Activated effector memory CD4-positive, alpha-beta T cell treated with Interleukin-2 at 50 U/mL for 16 hours (primary cell): Measurements from ENCODE around the gene TM9SF4.

Experiments
- DNase-seq: peaks from one replicate; pipeline ENCODE4 v3.0.0-alpha.2; 2020

The TM9SF4 gene

DNA sequence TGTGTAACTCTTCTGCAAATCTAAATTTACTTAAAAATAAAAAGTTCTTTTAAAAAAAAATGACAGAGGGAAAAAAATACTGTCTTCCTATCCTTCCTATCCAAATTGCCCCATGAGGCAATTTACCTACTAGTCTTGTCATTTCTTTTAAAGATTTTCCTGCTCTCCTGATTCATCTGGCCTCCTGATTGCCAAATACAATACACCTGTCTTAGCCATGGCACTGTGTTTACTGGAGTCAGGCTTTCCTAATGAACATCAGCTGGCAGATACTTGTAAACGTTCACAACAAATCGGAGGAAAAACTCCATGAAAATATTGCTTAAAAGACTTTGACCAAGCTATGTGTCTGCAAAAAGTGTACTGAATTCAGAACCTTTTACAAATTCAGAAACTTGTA, 21.5 kb downstream of the TM9SF4 start:
- no peak for DNase-seq

GRCh38 chr20:32132911-32133549, 23.5 kb downstream of the TM9SF4 start:
- DNase-seq = no peak

GRCh38 chr20:32134026-32134425, 24.5 kb downstream of the TM9SF4 start:
- DNase-seq = no peak

- no peak for DNase-seq
Observed at GRCh38 chr20:32135983-32136515, 26.5 kb downstream of the TM9SF4 start.

- DNase-seq = no peak
Observed at GRCh38 chr20:32138921-32139320, 29.4 kb downstream of the TM9SF4 start.

- no peak for DNase-seq
Observed at GRCh38 chr20:32139947-32140346, 30.4 kb downstream of the TM9SF4 start.

DNA sequence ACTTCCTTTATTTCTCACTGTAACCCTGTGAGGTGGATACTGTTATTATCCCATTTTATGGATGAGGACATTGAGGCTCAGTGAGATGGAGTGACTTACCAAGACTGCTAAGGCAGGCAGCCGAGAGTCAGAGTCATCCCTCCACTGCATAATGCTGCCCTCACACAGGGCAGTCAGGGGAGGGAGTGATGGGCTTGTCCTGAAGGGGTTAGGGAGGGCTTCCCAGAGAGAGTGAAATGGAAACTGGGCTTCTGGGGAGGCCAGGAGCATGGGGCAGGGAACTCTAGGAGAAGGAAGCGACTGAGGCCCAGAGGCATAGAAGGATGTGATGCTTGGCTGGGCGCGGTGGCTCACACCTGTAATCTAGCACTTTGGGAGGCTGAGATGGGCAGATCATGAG, 31.1 kb downstream of the TM9SF4 start:
- no peak for DNase-seq

DNA sequence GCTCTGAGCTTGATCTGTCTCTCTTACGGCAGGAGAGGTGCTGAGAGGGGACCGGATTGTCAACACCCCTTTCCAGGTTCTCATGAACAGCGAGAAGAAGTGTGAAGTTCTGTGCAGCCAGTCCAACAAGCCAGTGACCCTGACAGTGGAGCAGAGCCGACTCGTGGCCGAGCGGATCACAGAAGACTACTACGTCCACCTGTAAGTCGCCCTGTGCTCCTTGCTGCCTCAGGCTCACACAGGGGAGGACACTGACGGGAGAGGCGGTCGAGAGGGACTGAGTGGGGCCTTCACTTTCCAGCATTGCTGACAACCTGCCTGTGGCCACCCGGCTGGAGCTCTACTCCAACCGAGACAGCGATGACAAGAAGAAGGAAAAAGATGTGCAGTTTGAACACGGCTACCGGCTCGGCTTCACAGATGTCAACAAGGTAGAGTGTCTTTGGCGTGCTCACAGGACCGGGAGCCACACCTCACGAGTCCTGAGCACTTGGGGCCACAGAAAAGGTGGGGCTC, 32.0 kb downstream of the TM9SF4 start:
- no peak for DNase-seq

GRCh38 chr20:32142088-32142487, 32.6 kb downstream of the TM9SF4 start:
- DNase-seq = no peak

- DNase-seq = no peak
Observed at GRCh38 chr20:32142991-32143390, 33.5 kb downstream of the TM9SF4 start.

GRCh38 chr20:32144898-32145662, 35.6 kb downstream of the TM9SF4 start:
- no peak for DNase-seq

DNA sequence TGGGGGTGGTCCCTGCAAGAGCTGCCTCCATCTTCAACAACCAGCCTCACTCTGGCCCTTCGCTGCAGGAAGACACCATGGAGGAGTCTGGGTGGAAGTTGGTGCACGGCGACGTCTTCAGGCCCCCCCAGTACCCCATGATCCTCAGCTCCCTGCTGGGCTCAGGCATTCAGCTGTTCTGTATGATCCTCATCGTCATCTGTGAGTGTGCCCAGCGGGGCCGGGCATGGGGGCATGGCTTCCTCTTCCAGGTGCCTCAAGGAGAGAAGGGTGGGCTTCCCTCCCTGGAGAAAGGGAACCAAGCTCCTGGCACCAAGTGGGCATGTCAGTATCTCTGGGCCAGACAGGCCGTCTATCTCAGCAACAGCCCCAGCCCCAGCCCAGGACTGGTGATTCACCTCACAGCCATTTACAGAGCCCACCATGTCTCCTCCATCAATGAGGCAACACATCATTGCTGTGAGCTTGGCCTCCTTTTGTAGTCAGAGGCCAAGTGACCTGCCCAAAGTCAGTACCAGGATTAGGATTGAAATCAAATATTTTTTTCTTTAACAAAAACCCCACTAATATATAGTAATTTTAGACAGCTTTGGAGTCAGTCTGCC, 40.2 kb downstream of the TM9SF4 start:
- DNase-seq = no peak

GRCh38 chr20:32150291-32150848, 40.9 kb downstream of the TM9SF4 start:
- no peak for DNase-seq

GRCh38 chr20:32152421-32153155, 43.1 kb downstream of the TM9SF4 start:
- DNase-seq = no peak

GRCh38 chr20:32153156-32153665, 43.7 kb downstream of the TM9SF4 start:
- DNase-seq = no peak

GRCh38 chr20:32153771-32154170, 44.3 kb downstream of the TM9SF4 start:
- DNase-seq = no peak

DNA sequence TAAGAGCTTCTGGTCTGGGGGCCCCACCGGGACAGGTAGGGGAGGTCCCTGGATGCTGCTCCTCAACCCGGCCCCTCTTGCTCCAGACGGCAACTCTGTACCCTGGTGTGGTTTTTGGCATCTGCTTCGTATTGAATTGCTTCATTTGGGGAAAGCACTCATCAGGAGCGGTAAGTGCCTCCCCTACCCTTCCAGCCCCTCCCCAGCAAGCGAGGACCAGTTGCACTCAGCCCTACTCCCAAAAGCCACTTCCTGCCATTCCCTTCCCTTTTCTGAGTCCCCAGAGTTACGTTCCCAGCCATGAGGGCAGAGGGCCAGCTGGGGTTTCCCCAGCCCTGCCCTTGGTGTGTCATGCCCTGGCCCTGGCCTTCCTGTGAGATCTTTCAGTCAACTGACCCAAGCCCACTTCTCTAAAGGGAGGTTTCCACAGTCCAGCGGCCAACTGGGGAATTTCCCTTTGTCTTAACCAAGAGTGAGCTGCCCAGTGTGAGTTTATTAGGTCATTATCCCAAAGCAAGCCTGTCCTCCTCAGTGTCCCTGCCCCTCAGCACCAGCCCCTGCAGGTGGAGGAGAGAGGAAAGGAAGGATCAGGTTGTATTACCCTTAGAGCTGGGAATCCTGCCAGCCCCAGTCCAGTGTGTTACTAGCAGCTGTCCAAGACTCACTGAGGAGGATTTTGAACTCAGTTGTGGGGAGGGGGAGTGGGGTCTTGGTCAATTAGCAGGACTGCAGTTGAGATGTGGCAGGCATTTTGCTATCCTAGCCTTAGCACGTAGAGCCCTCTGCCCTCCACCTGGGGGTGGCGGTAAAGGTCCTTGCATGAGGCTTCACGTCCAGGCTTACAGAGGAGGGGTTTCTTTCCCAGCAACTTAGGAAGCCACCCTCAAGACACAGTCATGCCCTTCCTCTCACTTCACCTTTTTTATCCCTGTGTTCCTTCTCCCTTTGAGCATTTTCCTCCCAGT, 45.8 kb downstream of the TM9SF4 start:
- DNase-seq = no peak

DNA sequence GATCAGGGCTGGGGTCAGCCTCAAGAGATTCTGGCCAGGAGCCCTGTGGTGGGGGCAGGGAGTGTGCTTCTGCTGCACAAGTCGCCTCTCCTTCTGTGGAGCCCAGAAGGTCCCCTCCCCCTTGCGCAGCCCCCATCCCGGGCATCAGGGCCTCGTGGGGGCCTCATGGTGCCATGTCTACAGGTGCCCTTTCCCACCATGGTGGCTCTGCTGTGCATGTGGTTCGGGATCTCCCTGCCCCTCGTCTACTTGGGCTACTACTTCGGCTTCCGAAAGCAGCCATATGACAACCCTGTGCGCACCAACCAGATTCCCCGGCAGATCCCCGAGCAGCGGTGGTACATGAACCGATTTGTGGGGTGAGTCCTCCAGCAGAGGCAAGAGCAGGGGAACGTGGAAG, 48.1 kb downstream of the TM9SF4 start:
- DNase-seq = no peak

DNA sequence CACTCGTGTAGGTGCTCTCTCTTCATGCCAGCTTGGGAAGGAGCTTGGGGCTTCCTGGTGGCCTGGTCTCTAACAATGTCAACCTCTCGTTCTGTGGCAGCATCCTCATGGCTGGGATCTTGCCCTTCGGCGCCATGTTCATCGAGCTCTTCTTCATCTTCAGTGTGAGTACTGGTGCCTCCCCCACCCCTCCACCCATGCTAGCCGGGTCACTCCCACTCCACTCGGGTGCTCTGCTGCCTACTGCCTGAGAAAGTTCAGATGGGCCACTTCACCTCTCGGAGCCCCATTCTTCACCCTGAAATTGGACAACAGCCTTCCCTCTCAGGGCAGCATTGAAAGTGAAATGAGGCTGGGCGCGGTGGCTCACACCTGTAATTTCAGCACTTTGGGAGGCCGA, 48.8 kb downstream of the TM9SF4 start:
- no peak for DNase-seq

DNA sequence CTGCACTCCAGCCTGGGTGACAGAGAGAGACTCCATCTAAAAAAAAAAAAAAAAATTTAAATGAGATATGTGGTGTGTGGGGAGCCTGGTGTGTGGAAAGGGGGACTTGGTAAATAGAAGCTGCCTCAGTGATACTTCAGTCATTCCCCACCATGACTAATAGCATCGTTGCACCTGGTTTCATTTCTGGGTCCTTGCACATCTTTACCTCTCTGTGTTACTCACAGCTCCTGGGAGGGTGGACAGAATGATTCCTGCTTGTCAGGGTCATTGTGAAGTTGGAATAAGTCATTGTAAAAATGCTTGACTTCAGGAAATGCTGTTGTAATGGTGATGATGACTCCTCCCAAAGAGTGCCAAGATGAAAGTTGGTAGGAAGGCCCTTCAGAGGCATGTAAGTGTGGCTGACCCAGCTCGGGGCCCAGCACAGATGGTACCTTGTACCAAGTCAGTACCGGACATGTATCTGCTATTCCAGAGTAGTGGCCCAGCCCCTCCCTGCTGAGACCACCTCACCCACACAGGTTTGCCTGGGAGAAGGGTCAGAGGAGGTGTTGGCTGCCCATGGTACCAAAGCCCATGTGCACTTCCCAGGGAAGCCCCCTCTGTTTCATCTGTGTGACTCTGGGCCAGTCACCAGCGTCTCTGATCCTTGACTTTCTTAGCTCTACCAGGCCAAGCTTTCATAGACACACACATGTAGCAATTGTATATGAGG, 49.6 kb downstream of the TM9SF4 start:
- no peak for DNase-seq
